GM18526 (cell line): Measurements from ENCODE around the gene TMEM145.

Experiments used
- POLR2A ChIP-seq: IDR thresholded peaks from 3 replicates; pipeline ENCODE4 v1.6.1; 2011; ENCODE audit not compliant: insufficient read length; ENCODE audit errors: extremely low read depth

The TMEM145 gene

GRCh38 chr19:42293540-42293939 lies 19.6 kb upstream of the TMEM145 start:
- no peak for TF ChIP-seq POLR2A

GRCh38 chr19:42293948-42294347 lies 19.2 kb upstream of the TMEM145 start:
- TF ChIP-seq POLR2A, result no peak

GRCh38 chr19:42294471-42295137 lies 18.5 kb upstream of the TMEM145 start:
- TF ChIP-seq POLR2A, result no peak

- no peak for TF ChIP-seq POLR2A
These were observed 17.8 kb upstream of the TMEM145 start for GRCh38 chr19:42295342-42295741.

- TF ChIP-seq POLR2A, result no peak
These were observed 17.1 kb upstream of the TMEM145 start for GRCh38 chr19:42295831-42296525.

GRCh38 chr19:42297039-42297438 lies 16.1 kb upstream of the TMEM145 start:
- TF ChIP-seq POLR2A, result no peak

- TF ChIP-seq POLR2A, result no peak
These were observed 11.4 kb upstream of the TMEM145 start, which contains the start of gene PRR19 for GRCh38 chr19:42301646-42302203. TSS of gene PRR19 (plus strand) at chr19:42302132. CDS start at chr19:42309585, 7,453 bp downstream.

GRCh38 chr19:42303101-42303464 lies 10.0 kb upstream of the TMEM145 start:
- no peak for TF ChIP-seq POLR2A

GRCh38 chr19:42303876-42304275 lies 9.2 kb upstream of the TMEM145 start:
- TF ChIP-seq POLR2A, result no peak

- TF ChIP-seq POLR2A, result no peak
These were observed 6.5 kb upstream of the TMEM145 start for GRCh38 chr19:42306646-42307045.

GRCh38 chr19:42309686-42310085 lies 3.4 kb upstream of the TMEM145 start:
- TF ChIP-seq POLR2A, result no peak

- TF ChIP-seq POLR2A, result no peak
These were observed 1.5 kb upstream of the TMEM145 start for GRCh38 chr19:42311657-42312056.

- TF ChIP-seq POLR2A, result no peak
These were observed 739 bp upstream of the TMEM145 start for GRCh38 chr19:42312370-42312769.

GRCh38 chr19:42313840-42314755 lies 989 bp downstream of the TMEM145 start:
- TF ChIP-seq POLR2A, result no peak

GRCh38 chr19:42315024-42315423 lies 1.9 kb downstream of the TMEM145 start:
- TF ChIP-seq POLR2A, result no peak
